T-helper 2 cell treated with Interferon-gamma antibody and Interleukin-4, amounts not matched to agents 5 μg/mL and 100 μg/mL, for 36 hours (primary cell): ENCODE results near the gene HSDL2.
A peak's percentile ranks its signal among the peaks of the same experiment; 100 is the strongest.

ENCODE experiments used
- DNase-seq: peaks from one replicate; pipeline ENCODE4 v3.0.0; 2021; ENCODE audit warnings: low spot score
- H3K27ac Mint-ChIP-seq: one replicate; pipeline ENCODE4 v1.8.0; 2021; ENCODE audit warnings: mild to moderate bottlenecking, mixed read lengths
- H3K27me3 Mint-ChIP-seq: one replicate; pipeline ENCODE4 v1.8.0; 2021; ENCODE audit warnings: low read depth, mixed read lengths
- H3K36me3 Mint-ChIP-seq: one replicate; pipeline ENCODE4 v1.8.0; 2021; ENCODE audit warnings: low read depth, mixed read lengths
- H3K4me1 Mint-ChIP-seq: one replicate; pipeline ENCODE4 v1.8.0; 2021; ENCODE audit warnings: low read depth, mixed read lengths
- H3K4me3 Mint-ChIP-seq: one replicate; pipeline ENCODE4 v1.8.0; 2022; ENCODE audit warnings: mild to moderate bottlenecking, moderate library complexity, mixed read lengths
- H3K9me3 Mint-ChIP-seq: one replicate; pipeline ENCODE4 v1.8.0; 2021; ENCODE audit warnings: mixed read lengths

The HSDL2 gene

DNA sequence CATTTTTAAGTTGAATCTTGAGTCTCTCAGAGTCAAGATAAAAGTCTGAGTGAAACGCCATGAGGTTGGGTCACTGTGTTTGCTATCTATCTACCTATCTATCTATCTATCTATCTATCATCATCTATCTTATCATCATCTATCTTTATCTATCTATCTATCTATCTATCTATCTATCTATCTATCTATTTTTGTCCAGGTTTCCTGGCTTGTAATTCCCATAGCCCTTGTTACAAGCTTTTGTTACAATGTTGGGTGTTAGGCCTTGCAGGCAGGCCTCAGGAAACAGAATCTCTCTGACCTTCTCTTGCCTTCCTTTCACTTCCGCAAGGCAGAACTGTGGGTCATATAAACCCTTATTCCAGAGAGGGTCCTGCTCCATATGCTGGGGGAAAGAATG, 94.1 kb downstream of the HSDL2 start:
- Mint-ChIP-seq H3K9me3 (peaks cover 13% of the 10 kb centered on the region), H3K4me1 (no peaks in the 10 kb centered on the region), H3K27ac (no peak overlapping the region), H3K36me3 (peaks cover 15% of the 10 kb centered on the region), H3K4me3 (no peak overlapping the region), H3K27me3 (no peaks in the 10 kb centered on the region)
- no peak for DNase-seq

GRCh38 chr9:112475318-112475717, 95.4 kb downstream of the HSDL2 start:
- Mint-ChIP-seq H3K27me3 (no peaks in the 10 kb centered on the region), H3K27ac (no peak overlapping the region), H3K36me3 (peaks cover 15% of the 10 kb centered on the region), H3K4me3 (no peak overlapping the region), H3K4me1 (no peaks in the 10 kb centered on the region), H3K9me3 (peaks cover 13% of the 10 kb centered on the region)
- no peak for DNase-seq

GRCh38 chr9:112477330-112477729, 97.4 kb downstream of the HSDL2 start:
- DNase-seq: no peak
- Mint-ChIP-seq H3K36me3 (peaks cover 15% of the 10 kb centered on the region), H3K4me1 (no peaks in the 10 kb centered on the region), H3K9me3 (peaks cover 13% of the 10 kb centered on the region), H3K4me3 (no peak overlapping the region), H3K27me3 (no peaks in the 10 kb centered on the region), H3K27ac (no peak overlapping the region)

- no peak overlapping the region for H3K27ac Mint-ChIP-seq
- H3K4me1 Mint-ChIP-seq: no peaks in the 10 kb centered on the region
- H3K9me3 Mint-ChIP-seq: peaks cover 13% of the 10 kb centered on the region
- H3K27me3 Mint-ChIP-seq: no peaks in the 10 kb centered on the region
- peaks cover 15% of the 10 kb centered on the region for H3K36me3 Mint-ChIP-seq
- no peak for DNase-seq
- no peak overlapping the region for H3K4me3 Mint-ChIP-seq
These were observed 99.3 kb downstream of the HSDL2 start for GRCh38 chr9:112479221-112479620.

GRCh38 chr9:112484607-112485006, 104.7 kb downstream of the HSDL2 start:
- H3K27ac Mint-ChIP-seq: no peak overlapping the region
- H3K4me3 Mint-ChIP-seq: no peak overlapping the region
- peaks cover 20% of the 10 kb centered on the region for H3K4me1 Mint-ChIP-seq
- H3K9me3 Mint-ChIP-seq: no peaks in the 10 kb centered on the region
- no peak for DNase-seq
- peaks cover 2% of the 10 kb centered on the region for H3K27me3 Mint-ChIP-seq
- H3K36me3 Mint-ChIP-seq: peaks cover 8% of the 10 kb centered on the region

- no peaks in the 10 kb centered on the region for H3K9me3 Mint-ChIP-seq
- DNase-seq: no peak
- H3K27ac Mint-ChIP-seq: peak overlapping the region; percentile 96
- H3K27me3 Mint-ChIP-seq: peaks cover 2% of the 10 kb centered on the region
- H3K4me3 Mint-ChIP-seq: peak overlapping the region; percentile 90
- peaks cover 27% of the 10 kb centered on the region for H3K4me1 Mint-ChIP-seq
- H3K36me3 Mint-ChIP-seq: peaks cover 10% of the 10 kb centered on the region
These were observed 105.7 kb downstream of the HSDL2 start for GRCh38 chr9:112485574-112485973.

DNA sequence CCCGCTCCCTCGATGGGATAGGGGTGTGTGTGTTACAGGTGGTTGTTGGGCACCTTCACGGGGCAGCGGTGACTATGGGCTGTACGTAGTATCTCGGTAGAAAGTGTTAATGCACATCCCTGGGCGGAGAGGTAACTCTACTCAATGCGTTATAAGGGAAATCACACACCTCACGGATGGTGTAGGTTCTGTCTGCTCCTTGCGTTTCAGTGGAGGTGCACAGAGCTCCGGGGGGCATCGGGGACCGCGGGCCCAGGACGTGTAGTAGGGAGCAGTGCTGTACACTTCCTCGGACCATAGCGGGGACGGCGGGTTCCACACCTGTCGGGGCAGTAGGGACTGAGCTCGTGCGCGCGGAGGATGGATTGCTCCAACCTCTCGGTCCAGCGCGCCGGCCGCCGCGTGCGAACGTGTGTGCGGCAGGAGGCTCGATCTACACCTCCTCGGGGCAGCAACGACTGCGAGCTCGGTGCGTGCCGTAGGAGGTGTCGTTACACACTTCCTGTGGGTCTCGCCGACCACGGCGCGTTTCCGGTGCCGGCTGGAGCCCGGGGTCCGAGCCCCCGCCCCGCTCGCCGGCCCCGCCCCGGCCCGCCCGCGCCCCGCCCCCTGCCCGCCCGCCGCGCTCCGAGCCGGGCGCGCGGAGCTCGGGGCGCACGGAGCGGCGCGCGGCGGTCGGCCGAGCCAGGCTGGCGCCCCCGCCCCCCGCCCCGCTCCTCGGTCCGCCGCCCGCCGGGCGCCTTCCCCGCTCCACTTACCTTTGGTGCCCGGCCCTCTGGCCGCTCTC, 106.5 kb downstream of the HSDL2 start, which contains the start of gene KIAA1958:
Gene KIAA1958, plus strand, starts transcription at position 607 of the 787 bp plus-strand sequence. CDS start 87,254 bp downstream, outside the sequence.
- Mint-ChIP-seq H3K27ac (peak within 1 kb of the TSS; percentile 96), H3K4me1 (peaks cover 27% of the 10 kb centered on the region), H3K9me3 (no peaks in the 10 kb centered on the region), H3K4me3 (peak within 1 kb of the TSS; percentile 95), H3K27me3 (peaks cover 2% of the 10 kb centered on the region), H3K36me3 (peaks cover 10% of the 10 kb centered on the region)
- peak; percentile 91 for DNase-seq

DNA sequence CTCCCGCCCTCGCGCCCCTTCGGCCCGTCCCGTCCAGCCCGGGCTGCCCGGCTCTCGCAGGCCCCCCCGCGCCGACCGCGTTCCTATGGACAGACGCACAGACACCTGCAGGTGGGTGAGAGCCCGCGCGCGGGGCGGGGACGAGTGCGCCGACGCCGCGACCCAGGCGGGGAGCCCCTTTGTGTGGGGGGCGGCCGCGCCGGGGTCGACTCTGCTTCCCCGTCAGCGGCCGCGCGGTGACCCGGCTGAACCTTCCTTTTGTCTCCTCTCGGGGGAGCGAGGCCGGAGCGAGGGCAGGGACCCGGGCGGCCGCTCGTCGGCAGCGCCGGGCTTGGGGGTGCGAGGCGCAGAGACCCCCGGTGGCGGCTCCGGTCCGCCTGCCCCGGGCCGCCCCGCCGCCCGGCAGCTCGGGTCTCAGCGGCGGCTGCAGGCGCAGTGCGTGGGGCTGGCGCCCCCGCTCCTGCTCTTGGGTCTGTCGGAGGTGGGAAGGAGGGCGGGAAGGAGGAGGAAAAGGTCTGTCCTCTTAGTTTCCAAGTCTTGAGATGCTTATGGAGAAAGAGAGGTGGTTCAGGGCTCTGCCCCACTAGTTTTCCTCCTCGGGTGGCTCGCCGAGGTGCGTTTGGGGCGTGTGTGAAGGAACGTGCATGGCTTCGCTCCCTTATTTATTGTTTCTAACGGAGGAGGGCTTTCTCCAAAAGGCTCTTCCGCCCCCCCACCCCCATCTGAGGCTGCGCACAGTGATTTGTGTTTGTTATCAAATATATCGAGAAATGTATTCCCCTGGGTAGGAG, 107.3 kb downstream of the HSDL2 start:
- DNase-seq: peak; percentile 53
- H3K4me3 Mint-ChIP-seq: peak overlapping the region; percentile 95
- peaks cover 11% of the 10 kb centered on the region for H3K36me3 Mint-ChIP-seq
- H3K9me3 Mint-ChIP-seq: no peaks in the 10 kb centered on the region
- peak overlapping the region; percentile 89 for H3K27ac Mint-ChIP-seq
- peaks cover 27% of the 10 kb centered on the region for H3K4me1 Mint-ChIP-seq
- peaks cover 2% of the 10 kb centered on the region for H3K27me3 Mint-ChIP-seq

DNA sequence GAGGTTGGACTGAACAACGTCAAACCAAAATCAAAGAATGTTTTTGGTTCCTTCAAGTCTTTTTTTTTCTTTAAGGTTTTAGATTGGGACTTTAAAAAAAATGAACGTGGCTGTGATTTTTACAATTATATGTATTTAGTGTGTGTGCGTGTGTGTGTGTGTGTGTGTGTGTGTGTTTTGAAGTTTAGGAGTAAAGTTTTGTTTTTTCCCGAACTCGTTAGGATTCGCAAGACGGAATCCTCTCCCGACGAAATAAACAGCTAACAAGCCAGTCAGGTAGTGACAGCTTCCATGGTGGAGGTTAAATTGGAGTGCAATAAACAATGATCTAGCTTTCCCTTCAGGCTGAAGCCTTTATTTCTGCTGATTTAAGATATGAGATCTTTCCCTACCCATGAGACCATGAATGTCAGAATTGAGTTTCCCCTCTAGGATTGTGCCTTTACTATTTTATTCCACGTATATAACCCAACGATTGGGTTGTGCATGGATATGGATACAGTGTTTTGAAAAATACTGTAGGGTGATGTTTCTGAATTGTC, 108.0 kb downstream of the HSDL2 start:
- H3K4me1 Mint-ChIP-seq: peaks cover 27% of the 10 kb centered on the region
- no peak for DNase-seq
- H3K4me3 Mint-ChIP-seq: peak overlapping the region; percentile 95
- H3K36me3 Mint-ChIP-seq: peaks cover 14% of the 10 kb centered on the region
- no peaks in the 10 kb centered on the region for H3K9me3 Mint-ChIP-seq
- peak overlapping the region; percentile 89 for H3K27ac Mint-ChIP-seq
- peaks cover 2% of the 10 kb centered on the region for H3K27me3 Mint-ChIP-seq

DNA sequence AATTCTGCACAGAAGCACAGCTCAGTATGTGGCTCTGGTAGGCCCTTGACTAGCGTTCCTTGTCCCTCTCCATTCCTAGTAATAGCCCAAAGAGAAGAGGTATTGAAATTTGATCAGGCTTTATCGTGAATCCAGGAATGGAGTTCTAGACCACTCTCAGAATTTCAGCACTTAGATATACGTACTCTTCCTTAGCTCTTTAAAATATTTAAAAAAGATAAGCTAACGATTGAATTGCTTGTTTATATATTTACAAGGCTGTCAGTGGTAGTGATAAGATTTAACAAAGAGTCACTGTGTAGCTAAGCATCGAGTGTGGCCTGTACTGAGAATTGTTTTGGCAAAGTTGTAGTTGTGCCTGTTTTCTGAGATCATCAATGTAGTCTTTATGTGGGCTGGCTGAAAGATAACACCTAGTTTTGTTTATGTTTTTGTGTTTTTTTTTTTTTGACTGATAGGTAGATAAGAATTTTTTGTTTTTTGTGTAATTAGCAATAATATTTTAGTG, 109.2 kb downstream of the HSDL2 start:
- Mint-ChIP-seq H3K27ac (no peak overlapping the region), H3K4me3 (no peak overlapping the region)
- DNase-seq: no peak

GRCh38 chr9:112489876-112490666, 110.2 kb downstream of the HSDL2 start:
- Mint-ChIP-seq H3K4me3 (no peak overlapping the region), H3K9me3 (peaks cover 21% of the 10 kb centered on the region), H3K36me3 (peaks cover 35% of the 10 kb centered on the region), H3K27me3 (peaks cover 2% of the 10 kb centered on the region), H3K27ac (no peak overlapping the region), H3K4me1 (peaks cover 29% of the 10 kb centered on the region)
- no peak for DNase-seq

More for the DNA sequence above, 109.2 kb downstream of the HSDL2 start:
- peaks cover 2% of the 10 kb centered on the region for H3K27me3 Mint-ChIP-seq
- peaks cover 27% of the 10 kb centered on the region for H3K4me1 Mint-ChIP-seq
- H3K9me3 Mint-ChIP-seq: peaks cover 11% of the 10 kb centered on the region
- peaks cover 27% of the 10 kb centered on the region for H3K36me3 Mint-ChIP-seq

- Mint-ChIP-seq H3K36me3 (peaks cover 39% of the 10 kb centered on the region), H3K4me3 (no peak overlapping the region), H3K27me3 (no peaks in the 10 kb centered on the region), H3K9me3 (peaks cover 27% of the 10 kb centered on the region), H3K27ac (no peak overlapping the region), H3K4me1 (peaks cover 19% of the 10 kb centered on the region)
- no peak for DNase-seq
These were observed 113.7 kb downstream of the HSDL2 start for GRCh38 chr9:112493393-112494137.

- peaks cover 38% of the 10 kb centered on the region for H3K36me3 Mint-ChIP-seq
- no peaks in the 10 kb centered on the region for H3K27me3 Mint-ChIP-seq
- DNase-seq: no peak
- H3K4me3 Mint-ChIP-seq: no peak overlapping the region
- no peak overlapping the region for H3K27ac Mint-ChIP-seq
- H3K4me1 Mint-ChIP-seq: peaks cover 18% of the 10 kb centered on the region
- H3K9me3 Mint-ChIP-seq: peaks cover 27% of the 10 kb centered on the region
These were observed 114.2 kb downstream of the HSDL2 start for GRCh38 chr9:112494153-112494552.
